HG03571 (cell line): ENCODE results near the gene PAGE2B.
"Not testable (repeated sequence)": the region's sequence is repeated elsewhere in the genome, so short reads cannot be mapped to it uniquely, and the experiment has no call there.

Experiments used
- ATAC-seq: cut with Tn5 transposase; IDR thresholded peaks from one replicate; pipeline ENCODE4 v1.9.1; 2021; ENCODE audit not compliant: unreplicated experiment

Gene PAGE2B

GRCh38 chrX:55107911-55108310 lies 33.1 kb downstream of the PAGE2B start:
- ATAC-seq = no peak

GRCh38 chrX:55109306-55109705 lies 34.5 kb downstream of the PAGE2B start:
- no peak for ATAC-seq

DNA sequence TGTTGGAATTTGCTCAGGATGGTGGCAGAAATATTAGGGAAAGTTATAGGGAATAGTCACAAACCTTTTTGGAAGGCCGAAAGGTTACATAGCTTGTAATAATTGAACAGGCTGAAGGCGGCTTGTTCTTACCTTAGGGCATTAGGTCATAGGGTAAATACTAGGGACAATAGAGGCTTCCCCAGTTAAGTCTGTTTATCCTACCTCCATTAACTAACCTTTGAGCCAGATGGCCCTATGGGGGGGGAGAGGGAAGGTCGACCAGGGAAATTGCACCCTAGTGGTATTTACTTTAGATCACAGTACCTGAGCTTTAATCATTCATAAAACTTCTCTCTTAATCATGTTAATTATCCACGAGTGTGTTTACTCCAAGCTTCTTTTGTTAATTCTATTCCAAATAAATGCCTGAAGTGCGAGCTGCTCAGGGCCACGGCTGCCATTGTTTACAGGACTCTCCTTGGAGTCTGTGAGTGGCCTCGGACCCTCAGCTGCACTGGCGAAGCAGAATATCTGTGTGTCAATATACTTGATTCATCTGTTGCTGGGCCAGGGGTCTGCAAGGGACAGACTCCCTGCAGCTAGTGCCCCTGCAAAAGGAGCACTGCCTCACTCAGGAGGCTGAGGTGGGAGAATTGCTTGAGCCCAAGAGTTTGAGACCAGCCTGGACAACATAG lies 36.9 kb downstream of the PAGE2B start:
- ATAC-seq = no peak

DNA sequence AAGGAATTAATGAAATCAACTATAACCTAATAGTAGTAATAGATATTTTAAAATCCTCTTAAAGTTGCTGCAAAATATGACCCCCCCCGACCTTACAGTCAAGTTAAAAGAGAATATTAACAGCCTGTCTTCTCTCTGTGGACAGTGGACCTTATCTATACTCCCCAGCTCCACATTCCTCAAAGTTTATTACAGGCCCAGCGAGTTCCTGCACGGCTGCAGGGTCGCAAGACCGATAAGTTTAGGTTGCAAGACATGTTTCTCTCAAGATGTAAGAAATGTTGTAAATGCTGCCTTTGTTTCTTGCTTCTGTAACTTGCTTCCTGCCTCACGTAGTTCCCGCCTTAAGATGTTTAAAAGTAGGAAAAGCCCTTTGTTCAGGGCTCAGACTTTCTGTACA lies 41.8 kb downstream of the PAGE2B start:
- ATAC-seq = not testable (repeated sequence)

GRCh38 chrX:55118574-55118973 lies 43.7 kb downstream of the PAGE2B start:
- ATAC-seq = no peak

DNA sequence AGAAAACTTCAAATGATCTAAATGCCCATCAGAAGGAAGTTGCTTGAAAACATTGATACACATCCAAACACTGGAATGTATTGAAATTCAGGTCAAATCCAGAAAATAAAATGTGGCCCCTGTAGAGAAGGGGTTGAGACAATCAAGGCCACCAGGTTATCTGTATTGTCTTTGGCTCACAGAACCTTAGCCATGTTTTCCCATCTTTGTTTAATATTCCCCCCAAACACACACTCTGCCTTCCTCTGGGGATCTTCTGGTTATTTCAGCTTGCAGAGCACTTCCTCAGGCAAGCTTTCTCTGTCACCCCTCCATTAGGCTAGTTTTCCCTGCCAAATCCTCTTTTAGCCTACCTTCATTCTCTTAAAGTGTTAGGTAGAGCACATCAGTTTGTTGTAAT lies 44.4 kb downstream of the PAGE2B start:
- no peak for ATAC-seq

GRCh38 chrX:55119712-55120111 lies 44.9 kb downstream of the PAGE2B start:
- no peak for ATAC-seq

GRCh38 chrX:55120761-55121358 lies 46.0 kb downstream of the PAGE2B start:
- ATAC-seq = no peak

GRCh38 chrX:55123900-55124299 lies 49.1 kb downstream of the PAGE2B start:
- no peak for ATAC-seq

DNA sequence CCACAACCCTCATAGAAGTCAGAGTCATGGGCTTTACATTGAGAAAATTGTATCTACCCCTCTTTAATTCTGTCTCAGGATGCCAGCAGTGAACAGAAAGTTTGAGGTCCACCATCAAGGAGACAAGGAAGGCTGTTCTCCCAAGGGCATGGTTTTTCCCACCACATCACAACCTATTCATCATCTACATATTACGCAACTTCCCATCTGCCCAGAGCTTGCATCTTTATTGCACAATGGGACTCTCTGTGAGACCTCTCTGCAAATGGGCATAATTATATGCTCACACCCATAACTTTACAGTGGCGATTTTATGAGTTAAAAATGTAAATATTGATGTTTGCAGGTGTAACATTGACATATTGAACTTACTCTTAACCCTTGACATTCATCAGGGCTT lies 52.9 kb downstream of the PAGE2B start:
- ATAC-seq = no peak
